ENCODE measurements around the gene BSN. TPM values are rescaled to one million over a fixed set of nuclear protein-coding genes. Genes with fewer than 3 reads are reported as not detected.
"Not testable (repeated sequence)": the region's sequence is repeated elsewhere in the genome, so short reads cannot be mapped to it uniquely, and the experiment has no call there.

The BSN gene
- total RNA-seq, 4 donors from 2014 or later: 0.44 to 1.8 (median 0.92) TPM

DNA sequence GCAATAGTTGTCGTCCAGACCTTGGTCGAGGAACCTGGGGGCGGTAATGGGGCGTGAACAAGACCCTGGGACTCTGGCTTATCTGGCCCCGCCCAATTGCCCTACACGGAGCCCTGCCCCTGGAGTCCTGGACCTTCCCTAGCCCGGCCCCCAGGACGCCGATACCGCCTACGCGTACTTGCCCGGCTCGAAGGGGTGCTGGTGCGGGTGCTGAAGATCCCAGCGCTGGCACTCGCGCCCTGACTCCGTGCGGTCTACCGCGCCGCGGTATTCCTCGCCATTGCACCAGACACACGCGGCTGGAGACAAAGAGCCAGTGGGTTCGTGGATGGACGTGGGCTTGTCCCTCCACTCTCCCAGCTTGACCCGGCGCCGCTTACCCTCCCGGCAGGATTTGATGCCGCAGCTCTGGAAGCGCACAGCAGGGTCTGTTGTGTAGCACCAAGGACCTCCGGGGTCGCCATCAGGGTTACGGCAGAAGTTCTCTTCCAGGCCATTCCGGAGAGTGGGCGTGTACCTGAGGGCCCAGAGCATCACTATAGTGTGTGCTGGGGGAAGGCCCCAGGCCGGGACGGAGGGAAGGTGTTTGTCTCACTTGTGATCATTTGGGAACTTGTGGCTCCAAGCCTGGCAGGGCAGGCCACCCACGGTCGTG lies 132.6 kb downstream of the BSN start:
- H3K27ac ChIP-seq; H3K9me3 ChIP-seq; DNase-seq (ENCODE audit: low spot score in 2 of 2): not testable (repeated sequence)
- peaks cover 0 to 37% (median 0%) of the 10 kb centered on the region in 3 donors for H3K36me3 ChIP-seq
- H3K27me3 ChIP-seq: peaks cover 0 to 14% of the 10 kb centered on the region in 2 donors
- 8 to 14% methylated on average over 22 to 25 of the region's 44 CpGs for WGBS, 2 donors
- H3K4me1 ChIP-seq: peaks cover 0 to 49% (median 13%) of the 10 kb centered on the region in 4 donors
- H3K4me3 ChIP-seq: peak overlapping the region; percentile 7 to 25 (median 12)

DNA sequence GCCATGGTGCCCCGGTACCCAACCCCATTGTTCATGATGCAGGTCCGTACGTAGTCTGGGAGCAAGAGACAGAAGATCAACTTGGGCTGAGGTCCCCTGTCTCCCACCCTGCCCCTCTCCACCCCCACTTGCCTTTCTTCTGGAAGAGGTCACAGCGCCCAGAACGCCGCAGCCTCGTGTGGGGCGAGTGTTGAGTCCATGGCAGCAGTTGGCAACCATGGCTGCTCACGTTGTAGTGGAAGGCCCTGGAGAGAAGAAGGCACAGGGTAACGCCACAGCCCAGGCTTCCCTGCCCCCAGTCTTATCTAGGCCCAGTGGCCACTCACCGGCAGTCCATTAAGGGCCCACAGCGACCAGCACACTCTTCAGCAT lies 133.1 kb downstream of the BSN start:
- DNase-seq (ENCODE audit: low spot score in 2 of 2); H3K4me3 ChIP-seq; H3K9me3 ChIP-seq; H3K27ac ChIP-seq: not testable (repeated sequence)
- peaks cover 0 to 32% (median 0%) of the 10 kb centered on the region in 3 donors for H3K36me3 ChIP-seq
- peaks cover 0 to 51% (median 13%) of the 10 kb centered on the region in 4 donors for H3K4me1 ChIP-seq
- 87 to 89% methylated on average over 6 to 9 of the region's 12 CpGs for WGBS, 2 donors
- peaks cover 0 to 14% of the 10 kb centered on the region in 2 donors for H3K27me3 ChIP-seq

DNA sequence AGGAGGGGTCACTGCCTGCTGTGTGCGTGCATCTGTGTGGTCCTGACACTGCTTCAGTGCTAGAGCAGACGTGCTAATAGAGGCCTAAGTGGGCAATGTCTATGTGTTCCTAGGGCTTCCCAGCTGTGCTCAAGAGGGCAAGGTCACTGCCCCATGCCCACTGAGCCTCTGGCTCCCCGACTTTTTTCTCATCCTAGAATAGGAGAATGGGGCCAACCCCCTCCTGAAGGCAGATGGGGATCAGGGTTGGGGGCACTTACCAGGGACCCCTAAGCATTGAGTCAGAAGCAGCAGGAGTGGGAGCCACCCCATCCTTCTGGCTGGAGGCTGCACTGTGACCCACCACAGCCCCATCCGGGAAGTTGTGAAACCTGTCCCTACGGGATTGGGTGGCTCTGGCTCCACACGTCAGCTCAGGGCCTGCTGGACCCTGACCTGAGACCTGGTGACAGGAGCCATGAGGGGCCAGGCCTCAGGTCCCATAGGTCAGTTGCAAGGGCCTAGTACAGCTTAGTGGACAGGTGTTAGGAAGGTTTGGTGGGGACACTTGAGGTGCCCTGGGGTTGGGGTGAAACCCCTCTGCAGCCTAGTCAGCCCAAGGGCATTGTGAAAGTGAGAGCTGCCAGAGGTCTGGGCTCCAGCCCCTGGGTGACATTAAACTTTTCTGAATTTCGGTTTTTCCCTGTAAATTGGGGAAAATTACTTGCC lies 134.2 kb downstream of the BSN start:
- Histone ChIP-seq H3K4me1 (peaks cover 0 to 51% (median 13%) of the 10 kb centered on the region in 4 donors), H3K36me3 (peaks cover 0 to 21% (median 0%) of the 10 kb centered on the region in 3 donors), H3K27me3 (peaks cover 0 to 14% of the 10 kb centered on the region in 2 donors), H3K4me3 (peak overlapping the region; percentile 80 to 95 (median 86)), H3K27ac (peak overlapping the region; percentile 63 to 84 (median 79))
- DNase-seq (ENCODE audit: low spot score in 2 of 2); H3K9me3 ChIP-seq: not testable (repeated sequence)
- 68 to 70% methylated on average over 4 to 7 of the region's 7 CpGs for WGBS, 2 donors

DNA sequence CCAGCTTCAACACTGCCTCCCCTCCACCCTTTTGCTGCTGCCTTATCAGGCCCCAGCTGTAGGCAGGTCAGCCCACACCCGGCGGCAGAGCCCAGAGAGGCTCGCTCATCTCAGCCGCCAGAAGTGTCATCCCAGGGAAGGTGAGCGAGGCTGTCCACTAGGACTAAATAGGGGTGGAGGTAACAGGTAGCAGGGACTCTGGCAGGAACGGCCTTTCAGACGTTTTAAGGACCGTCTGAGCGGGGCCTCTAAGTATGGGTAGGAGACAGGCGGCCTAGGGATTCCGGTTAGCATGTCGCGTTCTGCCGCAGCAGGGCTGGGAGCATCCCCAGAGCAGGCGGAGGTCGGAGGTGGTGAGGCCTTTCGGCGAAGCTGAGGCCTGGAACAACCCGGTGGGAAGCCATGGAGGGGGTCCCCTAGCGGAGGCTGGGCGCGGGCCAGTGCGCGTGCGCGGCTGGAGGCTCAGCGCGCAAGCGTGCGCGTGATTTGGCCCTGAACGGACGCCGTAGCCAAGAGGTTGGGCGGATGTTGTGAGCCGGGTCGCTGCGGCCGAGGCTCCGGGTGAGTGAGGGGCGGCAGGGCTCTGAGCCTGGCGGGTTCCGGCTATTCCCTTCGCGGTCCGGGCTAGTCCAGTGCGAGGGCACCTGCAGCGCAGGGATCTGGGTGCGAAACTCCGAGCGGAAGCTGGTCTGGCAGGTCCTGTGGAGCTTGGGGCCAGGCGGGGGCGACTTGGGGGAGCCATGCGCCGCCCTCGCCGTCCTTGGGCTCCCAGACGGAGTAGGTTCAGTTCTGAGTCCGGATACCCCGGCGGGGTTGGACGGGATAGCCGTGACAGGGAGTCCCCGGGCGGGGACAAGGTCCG lies 135.0 kb downstream of the BSN start, which contains the start of the genes MST1 and RNF123:
MST1 (minus strand) TSS at position 429 of the 862 bp plus-strand sequence. CDS start 783 bp downstream, outside the sequence.
RNF123 (plus strand) TSS at position 512 of the 862 bp plus-strand sequence. CDS start 1,609 bp downstream, outside the sequence.
- H3K27me3 ChIP-seq: peaks cover 0 to 14% of the 10 kb centered on the region in 2 donors
- TF ChIP-seq EP300 (IDR thresholded peaks at IDR 0.05) (peak; percentile 61 to 84), POLR2A (IDR thresholded peaks at IDR 0.05) (no peak)
- TF ChIP-seq, protein P1, sequence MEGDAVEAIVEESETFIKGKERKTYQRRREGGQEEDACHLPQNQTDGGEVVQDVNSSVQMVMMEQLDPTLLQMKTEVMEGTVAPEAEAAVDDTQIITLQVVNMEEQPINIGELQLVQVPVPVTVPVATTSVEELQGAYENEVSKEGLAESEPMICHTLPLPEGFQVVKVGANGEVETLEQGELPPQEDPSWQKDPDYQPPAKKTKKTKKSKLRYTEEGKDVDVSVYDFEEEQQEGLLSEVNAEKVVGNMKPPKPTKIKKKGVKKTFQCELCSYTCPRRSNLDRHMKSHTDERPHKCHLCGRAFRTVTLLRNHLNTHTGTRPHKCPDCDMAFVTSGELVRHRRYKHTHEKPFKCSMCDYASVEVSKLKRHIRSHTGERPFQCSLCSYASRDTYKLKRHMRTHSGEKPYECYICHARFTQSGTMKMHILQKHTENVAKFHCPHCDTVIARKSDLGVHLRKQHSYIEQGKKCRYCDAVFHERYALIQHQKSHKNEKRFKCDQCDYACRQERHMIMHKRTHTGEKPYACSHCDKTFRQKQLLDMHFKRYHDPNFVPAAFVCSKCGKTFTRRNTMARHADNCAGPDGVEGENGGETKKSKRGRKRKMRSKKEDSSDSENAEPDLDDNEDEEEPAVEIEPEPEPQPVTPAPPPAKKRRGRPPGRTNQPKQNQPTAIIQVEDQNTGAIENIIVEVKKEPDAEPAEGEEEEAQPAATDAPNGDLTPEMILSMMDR (IDR thresholded peaks at IDR 0.05): peak in 4 of 5 experiments; percentile 17 to 57 (median 24)
- peak within 1 kb of the TSS; percentile 63 to 84 (median 79) for H3K27ac ChIP-seq
- H3K4me3 ChIP-seq: peak within 1 kb of the TSS; percentile 80 to 95 (median 86)
- peaks cover 0 to 51% (median 13%) of the 10 kb centered on the region in 4 donors for H3K4me1 ChIP-seq
- H3K9me3 ChIP-seq: no peaks in the 10 kb centered on the region
- H3K36me3 ChIP-seq: peaks cover 0 to 13% (median 0%) of the 10 kb centered on the region in 3 donors
- DNase-seq (ENCODE audit: low spot score in 2 of 2): peak; percentile 62 to 78
- WGBS, 2 donors: 0 to 1% methylated on average over 23 to 39 of the region's 66 CpGs

DNA sequence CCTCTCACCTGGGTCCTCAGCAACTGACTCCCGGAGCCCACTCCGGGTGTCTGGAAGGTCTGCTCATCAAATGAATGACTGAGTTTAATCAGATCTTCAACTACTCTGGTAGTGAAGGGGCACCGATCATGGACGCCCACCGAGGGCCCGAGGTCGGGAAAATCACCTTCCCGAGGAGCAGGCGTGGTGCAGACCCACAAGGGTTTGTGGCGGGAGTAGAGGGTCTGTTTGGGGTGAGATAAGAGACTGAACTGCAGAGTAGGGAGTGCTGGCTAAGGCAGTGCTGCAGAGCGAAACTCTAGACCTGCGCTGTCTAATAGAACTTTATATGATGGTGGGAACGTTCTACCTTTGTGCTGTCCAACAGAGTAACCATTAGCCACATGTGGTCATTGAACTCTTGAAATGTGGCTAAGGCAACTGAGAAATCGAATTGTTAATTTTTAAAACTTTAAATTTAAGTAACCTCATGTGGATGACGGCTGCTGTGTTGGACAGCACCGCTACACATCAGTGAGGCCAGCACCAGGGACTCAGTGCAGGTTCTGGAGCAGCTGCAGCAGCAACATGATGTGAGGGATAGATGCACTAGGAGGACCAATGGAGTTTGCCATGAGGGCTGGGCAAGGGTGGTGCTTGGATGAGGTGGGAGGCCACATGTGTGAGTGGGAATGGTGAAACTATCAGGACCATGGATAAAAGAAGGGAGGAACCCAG lies 135.8 kb downstream of the BSN start:
- H3K36me3 ChIP-seq; DNase-seq (ENCODE audit: low spot score in 2 of 2); H3K9me3 ChIP-seq: not testable (repeated sequence)
- H3K4me3 ChIP-seq: peak overlapping the region; percentile 80 to 95 (median 86)
- H3K27ac ChIP-seq: peak overlapping the region; percentile 63 to 84 (median 79)
- peaks cover 0 to 14% of the 10 kb centered on the region in 2 donors for H3K27me3 ChIP-seq
- WGBS, 2 donors: 8 to 19% methylated on average over 9 to 16 of the region's 16 CpGs
- peaks cover 0 to 55% (median 13%) of the 10 kb centered on the region in 4 donors for H3K4me1 ChIP-seq

DNA sequence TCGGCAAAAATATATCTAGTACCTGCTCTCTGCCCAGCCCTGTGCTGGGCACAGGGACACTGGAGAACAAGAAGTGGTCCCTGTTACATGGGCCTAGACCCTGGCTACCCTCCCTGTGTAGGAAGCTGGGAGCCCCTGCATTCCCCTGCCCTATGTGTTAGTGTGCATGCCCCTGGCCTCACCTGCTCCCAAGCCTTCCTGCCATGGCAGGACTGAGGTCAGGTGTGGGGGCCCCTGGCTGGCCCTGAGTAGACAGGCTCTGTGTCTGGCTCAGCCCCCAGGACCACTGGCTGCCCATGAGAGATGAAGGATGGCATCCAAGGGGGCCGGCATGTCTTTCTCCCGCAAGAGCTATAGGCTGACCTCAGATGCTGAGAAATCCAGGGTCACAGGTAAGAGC lies 136.6 kb downstream of the BSN start:
- H3K36me3 ChIP-seq; DNase-seq (ENCODE audit: low spot score in 2 of 2); H3K27ac ChIP-seq; H3K9me3 ChIP-seq: not testable (repeated sequence)
- 82 to 96% methylated on average over 3 of the region's 3 CpGs for WGBS, 2 donors
- peak overlapping the region in 1 of 4 donors; percentile 95 for H3K4me3 ChIP-seq
- H3K27me3 ChIP-seq: peaks cover 0 to 14% of the 10 kb centered on the region in 2 donors
- H3K4me1 ChIP-seq: peaks cover 0 to 53% (median 13%) of the 10 kb centered on the region in 4 donors

DNA sequence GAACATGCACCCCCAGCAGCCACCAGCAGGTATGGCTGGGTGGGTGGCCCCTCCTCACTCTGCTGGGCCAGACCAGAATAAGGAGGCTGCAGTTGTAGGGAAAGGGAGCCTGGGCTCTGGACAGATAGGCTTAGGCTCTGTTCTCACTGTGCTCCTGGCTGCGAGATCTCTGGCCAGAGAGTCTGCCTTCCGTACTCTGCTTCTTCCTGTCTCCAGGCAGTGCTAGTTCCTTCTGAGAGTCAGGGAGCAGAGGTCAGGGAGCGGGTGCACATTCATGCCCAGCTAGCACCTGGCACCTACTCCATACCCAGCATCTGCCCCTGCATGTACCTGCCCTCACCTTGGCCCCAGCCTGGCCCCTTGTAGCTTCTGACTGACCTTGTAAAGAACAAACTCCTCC lies 137.2 kb downstream of the BSN start:
- H3K4me3 ChIP-seq; H3K27ac ChIP-seq; H3K9me3 ChIP-seq; DNase-seq (ENCODE audit: low spot score in 2 of 2); H3K27me3 ChIP-seq; H3K36me3 ChIP-seq: not testable (repeated sequence)
- H3K4me1 ChIP-seq: peaks cover 0 to 47% (median 12%) of the 10 kb centered on the region in 4 donors
- 87 to 100% methylated on average over 1 to 3 of the region's 3 CpGs for WGBS, 2 donors

DNA sequence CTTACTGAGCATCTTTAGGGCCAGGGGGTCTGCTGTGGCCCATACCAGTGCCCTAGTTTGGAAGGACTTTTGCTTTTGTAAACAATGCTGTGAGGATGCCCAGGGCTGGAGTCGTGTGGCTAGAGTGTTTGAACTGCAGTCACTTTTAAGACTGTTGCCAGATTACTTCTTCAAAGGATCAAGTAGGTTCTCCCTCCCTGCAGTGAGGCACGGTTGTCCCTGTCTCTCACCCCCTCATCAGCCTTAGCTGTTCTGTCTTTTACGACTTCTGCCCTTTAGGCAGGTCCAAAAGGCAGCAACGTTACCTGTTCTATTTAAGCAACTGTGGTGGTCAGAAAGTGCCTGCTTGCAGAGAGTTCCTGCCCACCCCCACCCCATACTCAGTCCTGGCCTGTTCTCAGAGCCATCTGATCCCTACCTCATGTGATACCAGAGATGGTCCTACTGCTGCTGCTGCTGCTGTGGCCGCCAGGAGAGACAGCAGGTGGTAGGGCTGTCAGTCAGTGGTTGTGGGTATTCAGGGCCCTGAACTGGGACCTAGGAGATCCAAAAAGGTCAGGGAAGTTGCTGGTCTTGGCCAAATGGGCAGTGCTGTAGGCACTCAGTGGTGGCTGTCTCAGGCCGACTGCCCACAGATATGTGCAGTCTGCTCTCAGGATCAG lies 140.3 kb downstream of the BSN start:
- DNase-seq (ENCODE audit: low spot score in 2 of 2); H3K27me3 ChIP-seq; H3K9me3 ChIP-seq; H3K4me3 ChIP-seq; H3K27ac ChIP-seq: not testable (repeated sequence)
- H3K36me3 ChIP-seq: peaks cover 0 to 28% (median 0%) of the 10 kb centered on the region in 3 donors
- peaks cover 0 to 28% (median 7%) of the 10 kb centered on the region in 4 donors for H3K4me1 ChIP-seq
- 36 to 54% methylated on average over 5 to 6 of the region's 6 CpGs for WGBS, 2 donors

DNA sequence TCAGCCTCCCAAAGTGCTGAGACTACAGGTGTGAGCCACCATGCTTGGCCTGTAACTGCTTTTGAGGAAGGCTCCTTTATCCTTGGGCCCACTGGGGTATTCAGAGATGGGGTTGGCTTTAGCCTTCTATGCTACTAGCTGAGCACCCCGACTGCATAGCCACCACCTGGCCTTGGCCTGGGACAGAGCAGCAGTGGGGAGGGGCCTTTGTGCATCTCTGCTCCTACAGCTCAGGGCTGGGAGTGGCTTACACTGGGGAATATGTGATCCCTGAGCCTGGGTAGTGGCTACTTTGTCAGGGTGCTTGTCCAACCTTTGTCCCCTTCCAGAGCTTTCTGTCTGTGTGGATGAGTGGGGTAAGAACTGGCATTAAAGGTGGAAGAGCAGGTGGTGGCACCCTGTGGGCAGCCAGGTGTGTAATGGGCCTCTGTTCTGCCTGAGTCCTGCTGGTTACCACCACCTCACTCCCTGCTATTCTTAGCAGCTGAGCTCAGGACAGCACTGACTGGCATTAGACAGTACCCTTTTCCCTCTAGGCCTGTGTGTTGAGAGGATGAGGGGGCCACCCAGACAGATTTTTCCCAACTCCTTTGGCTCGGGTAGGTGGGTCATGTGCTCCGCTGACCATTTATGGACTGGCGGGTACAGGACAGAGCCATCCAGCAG lies 141.2 kb downstream of the BSN start:
- not testable (repeated sequence) for H3K4me3 ChIP-seq; H3K27me3 ChIP-seq; H3K27ac ChIP-seq; DNase-seq (ENCODE audit: low spot score in 2 of 2); H3K9me3 ChIP-seq
- Histone ChIP-seq H3K36me3 (peaks cover 0 to 38% (median under 1%) of the 10 kb centered on the region in 3 donors), H3K4me1 (peaks cover 0 to 20% (median 5%) of the 10 kb centered on the region in 4 donors)
- 75% methylated on average over 1 of the region's 4 CpGs; no CpG with 5 or more reads in 1 of the 2 donors for WGBS, 2 donors
